Measurements from ENCODE around the gene HOXC13.

HOXC13 gene

GRCh38 chr12:53955036-53955775 lies 16.6 kb downstream of the HOXC13 start:
- DNase-seq, result no peak

GRCh38 chr12:53955776-53956250 lies 17.2 kb downstream of the HOXC13 start:
- DNase-seq, result no peak

DNA sequence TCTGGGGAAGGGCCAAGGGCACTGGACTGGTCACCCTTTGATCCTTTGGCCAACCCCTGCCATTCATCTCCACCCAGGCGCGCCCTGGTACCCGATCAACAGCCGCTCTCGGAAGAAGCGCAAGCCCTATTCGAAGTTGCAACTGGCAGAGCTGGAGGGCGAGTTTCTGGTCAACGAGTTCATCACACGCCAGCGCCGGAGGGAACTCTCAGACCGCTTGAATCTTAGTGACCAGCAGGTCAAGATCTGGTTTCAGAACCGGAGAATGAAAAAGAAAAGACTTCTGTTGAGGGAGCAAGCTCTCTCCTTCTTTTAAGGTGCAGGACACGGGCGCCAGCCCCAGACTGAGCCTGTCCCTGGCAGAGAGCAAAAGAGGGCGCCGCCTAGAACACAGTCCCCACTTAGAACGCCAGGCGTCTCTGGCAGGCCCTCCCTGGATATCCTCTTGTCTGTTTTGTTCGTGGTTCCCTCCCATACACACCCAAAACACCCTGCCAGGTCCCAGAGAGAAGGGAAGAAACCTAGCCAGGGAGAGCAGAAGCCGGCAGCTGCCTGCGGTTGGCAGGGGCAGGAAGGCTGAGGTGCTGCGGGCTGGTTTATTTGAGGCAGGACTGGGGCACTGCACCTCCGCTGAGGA lies 17.7 kb downstream of the HOXC13 start:
- DNase-seq, result no peak

GRCh38 chr12:53956914-53957536 lies 18.4 kb downstream of the HOXC13 start:
- no peak for DNase-seq

DNA sequence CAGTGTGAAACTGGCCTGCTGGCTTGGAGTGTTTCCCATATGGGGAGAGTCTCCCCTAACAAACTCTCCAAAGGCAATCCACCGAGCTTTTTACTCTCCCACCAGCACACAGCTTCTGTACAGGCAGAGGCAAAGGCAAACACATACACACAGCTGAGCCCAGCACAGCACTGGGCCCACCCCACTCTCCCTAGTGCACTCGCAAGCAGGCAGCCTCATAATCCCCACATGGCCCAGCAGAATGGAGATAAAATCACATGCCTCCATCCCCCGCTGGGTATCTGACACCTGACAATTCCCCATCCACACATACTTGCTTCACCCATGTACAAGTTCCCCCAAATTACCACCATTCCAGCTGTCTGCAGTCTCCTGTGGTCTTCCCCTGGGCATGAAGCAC lies 19.5 kb downstream of the HOXC13 start:
- no peak for DNase-seq

DNA sequence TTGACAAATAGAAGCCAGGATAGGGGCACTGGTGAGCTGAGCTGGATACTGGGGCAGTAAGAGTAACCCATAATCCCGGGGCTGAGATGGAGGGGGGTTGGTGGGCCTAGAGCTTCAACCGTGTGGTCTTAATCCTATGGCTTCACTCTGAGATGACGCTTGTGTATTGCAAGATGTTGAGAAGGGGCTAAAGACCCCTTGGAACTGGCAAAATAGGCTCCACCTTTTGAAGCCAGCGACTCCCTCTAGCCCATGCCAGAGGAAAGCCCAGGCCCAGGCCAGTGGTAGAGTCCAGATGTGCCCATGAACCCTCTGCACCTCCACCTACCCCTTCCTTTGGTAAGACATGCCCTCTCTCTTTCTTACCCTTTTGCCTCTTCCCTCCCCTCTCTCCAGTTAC lies 20.7 kb downstream of the HOXC13 start:
- no peak for DNase-seq

GRCh38 chr12:53960187-53961024 lies 21.8 kb downstream of the HOXC13 start:
- DNase-seq, result no peak

GRCh38 chr12:53961025-53961761 lies 22.6 kb downstream of the HOXC13 start:
- no peak for DNase-seq

GRCh38 chr12:53963005-53963404 lies 24.4 kb downstream of the HOXC13 start:
- DNase-seq, result no peak

DNA sequence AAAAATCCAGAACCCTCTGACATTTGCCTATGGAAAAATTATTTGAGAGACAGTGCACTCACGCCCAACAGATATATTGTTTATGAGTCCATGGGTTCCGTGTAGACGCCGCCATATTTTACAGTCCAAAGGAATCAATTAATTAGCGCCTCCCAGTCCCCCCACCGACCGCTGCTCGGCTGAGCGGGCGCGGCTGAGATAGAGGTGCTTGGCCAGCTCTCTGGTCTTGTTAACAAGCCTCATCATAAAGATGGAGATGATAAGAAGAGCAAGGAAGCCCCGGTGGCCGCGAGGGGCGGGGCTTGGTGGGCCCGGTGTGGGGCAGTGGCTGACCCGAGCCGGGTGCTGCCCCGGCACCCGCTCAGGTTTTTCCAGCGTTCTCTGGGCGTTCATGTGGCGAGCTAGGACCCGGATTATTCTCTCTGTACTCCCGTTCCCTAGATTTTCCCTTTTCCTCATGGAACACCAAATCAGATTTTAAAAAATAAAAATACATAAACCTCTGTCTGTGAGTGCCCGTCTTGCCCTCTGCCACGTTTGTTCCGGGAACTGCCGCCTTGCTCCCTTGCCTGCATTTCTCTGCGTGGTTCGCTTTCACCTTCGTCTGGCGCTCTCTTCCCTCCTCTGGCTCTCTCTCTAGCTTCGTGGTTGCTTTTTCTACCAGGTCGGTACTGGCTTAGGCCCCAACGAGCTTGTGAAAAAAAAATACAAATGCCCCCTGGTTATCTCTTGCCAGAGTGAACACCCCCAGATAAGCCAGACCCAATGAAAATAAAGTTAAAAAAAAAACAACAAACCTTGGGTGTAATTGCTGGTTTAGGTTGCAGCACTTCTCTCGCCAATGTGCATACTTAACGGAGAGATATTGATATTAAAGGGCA lies 25.0 kb downstream of the HOXC13 start:
- DNase-seq, result no peak

- DNase-seq, result no peak
Measured at GRCh38 chr12:53964315-53964713, 25.7 kb downstream of the HOXC13 start.

DNA sequence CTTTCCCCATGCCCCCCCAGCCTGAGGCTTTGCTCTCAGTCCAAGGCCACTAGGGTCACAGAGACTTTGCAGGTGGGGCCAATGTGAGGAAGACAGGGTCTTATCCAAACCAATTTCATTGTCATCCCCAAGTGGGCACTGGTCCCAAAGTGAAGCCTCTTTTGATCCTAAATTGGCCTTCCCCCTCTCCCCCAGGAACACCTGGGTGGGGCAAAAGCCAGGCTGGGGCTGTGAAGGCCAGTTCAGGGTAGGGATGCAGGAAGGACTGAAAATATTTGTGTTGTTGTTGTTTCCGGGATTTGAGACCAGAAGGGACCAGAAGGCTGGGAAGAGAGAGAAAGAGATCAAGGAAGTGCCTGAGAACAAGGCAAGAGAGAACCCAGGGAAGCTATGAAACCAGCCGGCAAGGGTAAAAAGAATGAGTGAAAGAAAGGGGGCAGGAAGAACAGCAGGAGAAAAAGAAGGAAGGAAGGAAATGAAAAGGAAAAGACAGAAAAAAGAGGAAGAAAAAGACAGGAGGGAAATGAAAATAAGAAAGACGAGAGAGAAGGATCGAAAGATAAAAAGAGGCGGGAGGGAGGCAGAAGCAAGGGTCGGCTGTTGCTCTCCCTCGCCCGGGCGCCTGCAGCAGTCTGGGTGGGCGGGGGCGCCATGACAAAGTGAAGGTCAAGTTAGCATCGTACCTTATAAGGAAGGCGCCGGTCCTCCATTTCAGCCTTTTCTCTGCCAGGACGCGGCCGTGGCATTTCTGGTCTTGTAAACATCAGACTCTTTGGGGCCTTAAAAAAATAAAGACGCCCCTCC lies 26.9 kb downstream of the HOXC13 start:
- no peak for DNase-seq

DNA sequence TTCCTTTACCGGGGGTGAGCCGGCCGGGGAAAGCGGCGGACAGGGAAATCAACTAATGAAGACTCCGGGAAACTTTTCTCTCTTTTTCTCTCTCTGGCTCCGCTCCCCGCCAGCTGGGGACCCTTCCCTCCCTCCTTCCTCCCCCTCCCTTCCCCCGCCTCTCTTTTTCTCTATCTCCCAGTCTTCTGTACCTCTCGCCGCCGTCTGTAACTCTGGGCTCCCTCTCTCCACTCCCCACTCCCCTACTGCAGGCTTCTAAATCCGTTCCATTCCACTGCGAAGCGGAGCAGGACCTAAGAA lies 27.4 kb downstream of the HOXC13 start:
- no peak for DNase-seq

DNA sequence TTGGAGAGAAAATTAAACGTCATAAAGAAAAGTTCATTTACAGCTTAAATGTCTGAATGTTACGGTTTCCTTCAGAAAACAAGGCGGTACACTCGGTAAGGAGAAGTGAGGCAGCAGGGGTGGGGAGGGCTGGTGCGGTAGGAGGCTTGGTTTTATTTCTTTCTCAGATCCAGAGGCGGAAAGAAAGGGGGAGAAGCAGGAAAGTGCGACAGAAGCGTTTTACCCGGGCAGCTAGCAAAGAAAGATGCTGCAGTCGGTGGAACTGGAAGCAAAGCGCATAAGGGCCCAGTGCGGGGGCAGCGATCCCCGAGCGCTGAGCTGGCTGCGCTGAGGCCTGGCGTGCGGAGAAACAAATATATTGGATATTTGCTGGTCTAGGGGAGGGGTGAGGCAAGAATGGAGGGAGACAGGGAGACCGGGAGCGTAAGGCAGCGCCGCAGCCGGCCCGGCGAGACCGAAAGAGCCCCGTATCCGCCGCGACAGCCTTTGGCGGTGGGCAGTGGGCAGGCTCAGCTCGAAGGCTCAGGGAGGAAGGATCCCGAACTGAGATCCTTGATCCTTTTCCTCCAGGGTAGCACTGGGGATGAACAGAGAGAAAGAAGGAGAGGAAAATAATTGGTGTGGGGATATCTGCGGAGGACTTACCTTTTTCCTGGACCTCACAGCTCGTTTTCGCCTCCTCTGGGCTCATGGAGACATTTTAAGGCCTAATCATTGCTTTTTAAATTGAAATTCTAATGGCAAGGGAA lies 27.9 kb downstream of the HOXC13 start:
- no peak for DNase-seq

DNA sequence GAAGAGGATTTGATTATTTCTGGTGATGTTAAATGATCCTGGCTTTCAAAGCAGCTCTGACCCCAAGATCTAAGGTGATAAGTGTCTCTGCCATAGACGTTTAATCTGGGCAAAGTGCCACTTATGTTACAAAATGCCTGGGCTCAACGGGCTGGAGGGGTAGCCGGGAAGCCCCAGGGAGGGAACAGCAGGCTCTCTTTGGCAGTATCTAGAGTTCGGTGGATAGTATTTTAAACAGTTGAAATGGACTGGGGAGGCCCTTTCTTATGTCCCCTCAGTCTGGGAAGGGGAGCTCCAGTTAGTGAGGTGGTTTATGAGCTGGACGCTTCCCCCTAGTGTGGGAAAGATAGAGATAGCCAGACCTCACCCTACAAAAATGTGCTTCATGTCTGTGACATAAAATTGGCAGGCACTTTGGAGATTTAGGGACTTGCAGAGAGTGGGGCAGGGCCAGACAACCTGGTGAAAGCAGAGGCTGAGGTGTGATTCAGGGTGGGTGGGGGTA lies 28.8 kb downstream of the HOXC13 start:
- DNase-seq, result no peak

- no peak for DNase-seq
Measured at GRCh38 chr12:53968214-53969127, 29.8 kb downstream of the HOXC13 start.

- DNase-seq, result no peak
Measured at GRCh38 chr12:53969588-53970259, 31.1 kb downstream of the HOXC13 start.

GRCh38 chr12:53970451-53970850 lies 31.8 kb downstream of the HOXC13 start:
- DNase-seq, result no peak
